ENCODE results near the gene RHOJ.
"Not testable (repeated sequence)": the region's sequence is repeated elsewhere in the genome, so short reads cannot be mapped to it uniquely, and the experiment has no call there.

The RHOJ gene

GRCh38 chr14:63268771-63269170 lies 64.5 kb downstream of the RHOJ start:
- no peak for DNase-seq (ENCODE audit: low spot score)

GRCh38 chr14:63269561-63270225 lies 65.5 kb downstream of the RHOJ start:
- no peak for DNase-seq (ENCODE audit: low spot score)

- DNase-seq (ENCODE audit: low spot score) = no peak
Observed at GRCh38 chr14:63273129-63273528, 68.9 kb downstream of the RHOJ start.

GRCh38 chr14:63273717-63274655 lies 69.7 kb downstream of the RHOJ start:
- DNase-seq (ENCODE audit: low spot score) = no peak

GRCh38 chr14:63275611-63276010 lies 71.4 kb downstream of the RHOJ start:
- DNase-seq (ENCODE audit: low spot score) = no peak

GRCh38 chr14:63276016-63276415 lies 71.8 kb downstream of the RHOJ start:
- DNase-seq (ENCODE audit: low spot score) = no peak

GRCh38 chr14:63276492-63277342 lies 72.5 kb downstream of the RHOJ start:
- peak; percentile 47 for DNase-seq (ENCODE audit: low spot score)

GRCh38 chr14:63277591-63278183 lies 73.4 kb downstream of the RHOJ start:
- no peak for DNase-seq (ENCODE audit: low spot score)

GRCh38 chr14:63279933-63280332 lies 75.7 kb downstream of the RHOJ start:
- DNase-seq (ENCODE audit: low spot score) = not testable (repeated sequence)

GRCh38 chr14:63282997-63283883 lies 79.0 kb downstream of the RHOJ start:
- peak; percentile 47 for DNase-seq (ENCODE audit: low spot score)

- DNase-seq (ENCODE audit: low spot score) = peak; percentile 15
Observed at GRCh38 chr14:63283884-63284248, 79.6 kb downstream of the RHOJ start.

- no peak for DNase-seq (ENCODE audit: low spot score)
Observed at GRCh38 chr14:63286071-63286470, 81.8 kb downstream of the RHOJ start.

GRCh38 chr14:63287666-63288483 lies 83.6 kb downstream of the RHOJ start:
- DNase-seq (ENCODE audit: low spot score) = no peak

GRCh38 chr14:63288853-63289252 lies 84.6 kb downstream of the RHOJ start:
- DNase-seq (ENCODE audit: low spot score) = no peak

GRCh38 chr14:63290741-63291430 lies 86.6 kb downstream of the RHOJ start:
- DNase-seq (ENCODE audit: low spot score) = no peak

GRCh38 chr14:63292805-63293204 lies 88.6 kb downstream of the RHOJ start:
- DNase-seq (ENCODE audit: low spot score) = no peak

- DNase-seq (ENCODE audit: low spot score) = no peak
Observed at GRCh38 chr14:63295231-63295685, 91.0 kb downstream of the RHOJ start.

GRCh38 chr14:63296060-63296563 lies 91.9 kb downstream of the RHOJ start:
- DNase-seq (ENCODE audit: low spot score) = peak; percentile 38

Measured in activated CD4-positive, alpha-beta T cell treated with anti-CD3 and anti-CD28 coated beads, Interleukin-2, Interleukin-4, amounts not matched to agents 100 ng/mL and 50 ng/mL, durations not matched to agents 16 hours and 8 hours (primary cell).